K562 (cell line): Measurements from ENCODE around the gene KLHL18. TPM values are rescaled to one million over a fixed set of nuclear protein-coding genes. Genes with fewer than 3 reads are reported as not detected.

Source experiments
- BRF2 ChIP-seq: IDR thresholded peaks from 3 replicates; pipeline ENCODE4 v1.6.1; 2011; ENCODE audit warnings: borderline replicate concordance, mild to moderate bottlenecking; ENCODE audit not compliant: insufficient read length, insufficient read depth
- E2F6 ChIP-seq, 2 experiments: IDR thresholded peaks; 2 replicates each; pipeline ENCODE4 v1.6.1; 2011; ENCODE audit warnings: borderline replicate concordance in 1 of 2, control low read depth in 1 of 2, low read depth in 1 of 2, low read length in 1 of 2, mild to moderate bottlenecking in 1 of 2, mixed read lengths in 1 of 2, moderate library complexity in 1 of 2; ENCODE audit not compliant: insufficient read depth in 1 of 2, insufficient read length in 1 of 2, poor library complexity in 1 of 2, severe bottlenecking in 1 of 2; ENCODE audit errors: extremely low read depth in 1 of 2
- ESRRB ChIP-seq: fragments of 250-450 bp; sonication (Bioruptor Pico); IDR thresholded peaks from 2 replicates; pipeline ENCODE4 v1.5.0; 2020; ENCODE audit warnings: mild to moderate bottlenecking, moderate library complexity, borderline replicate concordance
- FOS ChIP-seq: IDR thresholded peaks from 3 replicates; pipeline ENCODE4 v1.6.1; 2011; ENCODE audit not compliant: insufficient read length; ENCODE audit errors: extremely low read depth
- GATA2 ChIP-seq: sonication (generic); formaldehyde crosslinking; IDR thresholded peaks from 2 replicates; pipeline ENCODE4 v1.4.0; 2020; ENCODE audit warnings: mild to moderate bottlenecking, missing genetic modification reagents
- JUND ChIP-seq, 2 experiments: IDR thresholded peaks; 2 replicates in 1 of 2; 3 replicates in 1 of 2; pipeline ENCODE4 v1.6.1; 2011; ENCODE audit warnings: borderline replicate concordance in 2 of 2, low read depth in 2 of 2, low read length in 2 of 2, improper control_type of control experiment in 1 of 2, missing biosample characterization in 1 of 2, missing genetic modification characterization in 1 of 2, missing genetic modification reagents in 1 of 2
- LCOR ChIP-seq: sonication (generic); formaldehyde crosslinking; IDR thresholded peaks from 2 replicates; pipeline ENCODE4 v1.8.0; 2022; ENCODE audit warnings: mild to moderate bottlenecking, missing genetic modification reagents
- NEUROD1 ChIP-seq: fragments of 150-350 bp; IDR thresholded peaks from 2 replicates; pipeline ENCODE4 v1.6.1; 2014; ENCODE audit warnings: borderline replicate concordance, low read length, low read depth; ENCODE audit not compliant: partially characterized antibody
- NR2C1 ChIP-seq, 2 experiments: fragments of 450-650 bp; IDR thresholded peaks; 2 replicates each; pipeline ENCODE4 v1.6.1; 2017; ENCODE audit warnings: mild to moderate bottlenecking in 2 of 2, antibody characterized with exemption in 1 of 2, inconsistent platforms in 1 of 2, missing compliant biosample characterization in 1 of 2, missing genetic modification characterization in 1 of 2
- PTRF ChIP-seq: fragments of 450-650 bp; IDR thresholded peaks from 2 replicates; pipeline ENCODE4 v1.6.1; 2016; ENCODE audit warnings: mild to moderate bottlenecking, missing genetic modification characterization, missing compliant biosample characterization
- PURB ChIP-seq: sonication (generic); formaldehyde crosslinking; IDR thresholded peaks from 2 replicates; pipeline ENCODE4 v1.9.0; 2021; ENCODE audit warnings: low read depth, mild to moderate bottlenecking, missing genetic modification reagents
- RBM22 ChIP-seq: fragments of 200-400 bp; formaldehyde crosslinking; IDR thresholded peaks from 2 replicates; pipeline ENCODE4 v1.6.1; 2018; ENCODE audit warnings: low read length, low read depth; ENCODE audit not compliant: poor library complexity, severe bottlenecking
- ZBTB40 ChIP-seq, 2 experiments: fragments of 450-650 bp in 1 of 2; sonication (generic) in 1 of 2; formaldehyde crosslinking in 1 of 2; IDR thresholded peaks; 2 replicates each; pipeline versions ENCODE4 v1.7.1 to v1.9.0; 2016 to 2022; ENCODE audit warnings: inconsistent platforms in 1 of 2, mild to moderate bottlenecking in 1 of 2, missing genetic modification reagents in 1 of 2
- polyA plus RNA-seq, 8 experiments: library from polyadenylated mRNA; depleted of rRNA in 4 of 8; stranded (reverse) in 5 of 8; unstranded in 3 of 8; fragments of >200 nt; fragmentation: Nextera tagmentation in 2 of 8; fragmentation: Illumina TruSeq in 1 of 8; extraction: Ambion mirVana in 2 of 8; extraction: Trizol in 1 of 8; gene quantifications; 2 replicates each; pipeline versions ENCODE4 v1.2.1 to v1.2.3, GENCODE V29; 2011 to 2014; ENCODE audit warnings: inconsistent platforms in 1 of 8, missing spikeins in 1 of 8
- total RNA-seq, 7 experiments: library from RNA; depleted of rRNA in 6 of 7; stranded (reverse); fragments of >200 nt in 6 of 7; fragmentation: Illumina TruSeq in 2 of 7; extraction: Trizol in 2 of 7; gene quantifications; 2 replicates each; pipeline versions ENCODE4 v1.2.1 to v1.2.3, GENCODE V29; 2011 to 2021; ENCODE audit warnings: low replicate concordance in 1 of 7

KLHL18 gene
- total and polyA plus RNA-seq, 9 of the 15 experiments (the other 6 are each of a cell fraction or from before 2014, with no cell fraction given): 26.7 to 97.5 (median 48.7) TPM

GRCh38 chr3:47282424-47283192, at the start of gene KLHL18, which contains the start of gene KIF9 (continued):
- TF ChIP-seq ZBTB40 (IDR thresholded peaks at IDR 0.05) (peak; percentile 98), ZBTB40 (CRISPR knock-in tag; IDR thresholded peaks at IDR 0.05) (no peak), PURB (CRISPR knock-in tag) (no peak), GATA2 (no peak), LCOR (CRISPR knock-in tag) (peak; percentile 95), ESRRB (CRISPR knock-in tag) (no peak), NEUROD1 (peak; percentile 87), RBM22 (peak; percentile 99), E2F6 (IDR thresholded peaks at IDR 0.05; ENCODE audit: borderline replicate concordance in 1 of 2, extremely low read depth in 1 of 2, insufficient read depth in 1 of 2, insufficient read length in 1 of 2, low read depth in 1 of 2, low read length in 1 of 2, poor library complexity in 1 of 2, severe bottlenecking in 1 of 2) (peak; percentile 83 to 84), FOS (no peak), JUND (IDR thresholded peaks at IDR 0.05; ENCODE audit: borderline replicate concordance, low read depth, low read length) (peak; percentile 82), JUND (tag; IDR thresholded peaks at IDR 0.05; ENCODE audit: borderline replicate concordance, low read depth, low read length) (peak; percentile 94; the same call in 2 of the 3 replicates), BRF2 (no peak), PTRF (no peak), NR2C1 (IDR thresholded peaks at IDR 0.05) (peak; percentile 84), NR2C1 (tag; IDR thresholded peaks at IDR 0.05) (peak; percentile 87)
